CD4-positive, alpha-beta T cell treated with Interleukin-21 for 1 hour (primary cell): Measurements from ENCODE around the gene DSTN.

ENCODE experiments used
- DNase-seq: peaks from one replicate; pipeline ENCODE4 v3.0.0-alpha.2; 2020

DSTN gene

GRCh38 chr20:17569616-17570346 is at the start of gene DSTN:
DSTN (plus strand) TSS chr20:17570075; CDS start chr20:17570209, 134 bp downstream.
- DNase-seq: peak; percentile 88

DNA sequence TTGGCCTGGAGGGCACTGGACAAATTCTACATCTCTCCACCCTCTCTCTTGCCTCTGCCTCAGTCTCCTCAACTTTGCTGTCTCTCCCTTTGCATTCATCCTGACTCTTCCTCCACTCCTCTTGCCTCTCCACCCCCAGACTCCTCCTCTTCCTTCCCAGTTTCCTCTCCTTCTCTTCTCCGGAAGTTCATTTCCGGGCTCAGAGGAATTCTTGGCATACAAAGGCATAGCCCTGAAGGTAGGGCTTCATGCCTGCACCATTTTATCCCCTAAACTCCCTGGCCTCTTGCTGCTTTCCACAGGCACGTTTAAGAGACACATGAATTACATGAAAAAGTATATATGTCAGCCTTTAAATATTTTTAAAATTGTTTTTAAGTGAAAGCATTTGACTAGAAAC is 49.3 kb upstream of the DSTN start:
- no peak for DNase-seq

- no peak for DNase-seq
Observed at GRCh38 chr20:17522528-17522927, 47.3 kb upstream of the DSTN start.

DNA sequence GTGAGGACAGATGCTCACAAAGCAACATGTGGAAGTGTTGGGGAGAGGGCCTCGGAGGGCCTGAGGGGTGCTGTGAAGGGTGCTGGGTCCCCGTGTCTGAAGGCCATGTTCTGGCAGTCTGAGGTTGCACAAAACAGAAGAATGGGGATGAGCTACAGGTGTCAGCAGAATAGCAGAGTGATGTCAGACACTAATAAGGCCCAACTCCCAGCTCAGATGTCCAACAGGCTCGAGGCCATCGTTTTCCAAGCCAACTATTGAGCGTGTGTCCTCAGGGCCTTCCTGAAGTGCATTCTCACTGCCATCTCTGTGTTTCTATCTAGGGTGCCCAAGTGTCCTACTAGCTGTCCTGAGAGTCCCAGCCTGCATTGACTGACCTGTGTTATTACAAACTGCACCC is 46.5 kb upstream of the DSTN start:
- DNase-seq: no peak

- no peak for DNase-seq
Observed at GRCh38 chr20:17524560-17524959, 45.3 kb upstream of the DSTN start.

- no peak for DNase-seq
Observed at GRCh38 chr20:17525132-17525531, 44.7 kb upstream of the DSTN start.

DNA sequence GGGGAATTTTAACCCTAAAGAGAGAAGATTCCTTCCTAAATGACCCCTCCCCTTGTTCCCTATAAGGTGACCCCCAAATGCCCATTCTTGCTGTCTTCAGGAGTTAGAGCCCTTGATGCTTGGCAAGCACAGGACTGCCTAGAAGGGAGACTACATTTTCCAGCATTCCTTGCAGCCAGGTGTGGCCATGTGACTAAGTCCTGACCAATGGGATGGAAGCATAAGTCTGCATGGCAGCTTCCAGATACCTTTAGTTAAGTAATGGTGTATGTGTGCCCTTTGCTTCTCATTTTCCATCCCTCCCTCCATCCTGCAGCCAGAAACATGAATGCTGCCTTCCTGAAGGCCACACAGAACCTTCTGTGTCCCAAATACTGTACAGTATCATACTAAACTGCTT is 44.2 kb upstream of the DSTN start:
- peak; percentile 49 for DNase-seq

DNA sequence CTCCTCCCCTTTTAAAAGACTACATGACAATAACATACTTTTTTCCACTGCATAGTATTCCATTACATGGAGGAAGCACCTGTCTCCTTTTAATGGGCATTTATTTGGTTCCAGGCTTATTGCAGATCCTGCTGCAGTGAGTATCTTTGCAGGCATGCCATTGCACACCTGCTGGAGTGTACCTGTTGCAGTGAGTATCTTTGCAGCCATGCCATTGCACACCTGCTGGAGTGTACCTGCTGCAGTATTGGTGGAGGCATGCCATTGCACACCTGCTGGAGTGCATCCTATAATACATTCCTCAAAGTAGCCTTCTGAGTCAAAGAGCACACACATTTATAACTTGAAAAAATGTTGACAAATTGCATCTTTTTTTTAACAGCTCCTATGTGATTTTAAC is 40.3 kb upstream of the DSTN start:
- no peak for DNase-seq

DNA sequence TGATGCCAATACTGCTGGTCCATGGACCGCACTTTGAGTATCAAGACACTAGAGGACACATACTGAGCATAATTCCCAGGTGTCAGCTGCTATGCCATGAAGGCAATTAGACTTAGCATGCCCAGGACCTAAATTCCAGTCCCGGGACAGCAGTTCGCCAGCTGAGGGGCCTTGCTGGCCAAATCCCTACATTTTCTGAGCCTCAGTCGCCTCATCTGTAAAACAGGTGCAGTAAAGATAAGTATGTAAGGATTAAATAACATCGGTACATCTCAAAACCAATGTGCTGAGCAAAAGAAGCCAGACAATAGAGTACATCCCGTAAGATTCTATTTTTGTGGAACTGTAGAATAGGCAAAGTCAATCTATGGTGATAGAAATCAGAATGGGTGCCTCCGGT is 39.7 kb upstream of the DSTN start:
- no peak for DNase-seq

DNA sequence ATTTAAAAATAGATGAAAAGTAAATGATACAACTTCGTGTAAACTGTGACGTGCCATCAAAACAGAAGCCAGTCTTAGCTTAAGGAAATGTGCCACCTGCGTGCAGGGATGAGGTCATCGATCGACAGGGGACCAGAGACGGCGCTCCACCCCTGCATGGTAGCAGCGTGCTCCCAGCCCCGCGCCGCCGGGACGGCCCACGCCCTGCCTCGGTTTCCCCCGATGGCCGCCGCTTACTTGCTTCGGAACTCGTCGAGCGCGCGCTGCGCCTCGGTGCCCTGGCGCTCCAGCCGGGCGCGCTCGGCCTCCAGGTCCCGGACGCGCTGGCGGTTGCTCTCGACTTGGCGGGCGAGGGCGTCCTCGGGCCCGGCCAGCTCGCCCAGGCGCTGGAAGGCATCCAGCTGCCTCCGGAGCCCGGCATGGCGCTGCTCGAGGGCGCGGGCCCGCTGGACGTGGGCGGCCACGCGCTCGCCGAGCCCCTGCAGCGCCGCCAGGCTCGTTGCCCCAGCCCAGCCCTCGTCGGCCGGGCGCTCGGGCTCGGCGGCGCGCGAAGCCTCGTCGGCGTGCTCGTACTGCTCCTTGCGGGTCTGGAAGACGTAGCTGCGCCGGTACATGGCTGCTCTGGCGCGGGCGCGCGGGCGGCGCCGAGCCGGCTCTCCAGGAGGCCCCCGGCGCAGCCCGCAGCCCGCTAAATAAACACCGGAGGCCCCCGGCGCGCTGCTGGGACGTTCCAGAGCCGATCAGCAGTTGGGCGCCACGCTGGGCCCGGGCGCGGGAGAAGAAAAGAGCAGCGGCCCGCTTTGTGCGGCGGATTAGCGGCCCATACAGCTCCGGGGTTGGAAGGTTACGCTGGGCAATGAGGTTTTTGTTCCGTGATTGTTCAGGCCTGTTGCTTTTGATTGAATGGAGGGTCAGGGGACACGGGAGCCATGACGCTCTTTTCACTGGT is 38.9 kb upstream of the DSTN start, which contains the start of gene BFSP1:
TSS of gene BFSP1 (minus strand) at position 664 of the 949 bp plus-strand sequence. CDS start at position 614, 50 bp downstream.
- peak; percentile 35 for DNase-seq

- DNase-seq: no peak
Observed at GRCh38 chr20:17531665-17532025, 38.2 kb upstream of the DSTN start.

DNA sequence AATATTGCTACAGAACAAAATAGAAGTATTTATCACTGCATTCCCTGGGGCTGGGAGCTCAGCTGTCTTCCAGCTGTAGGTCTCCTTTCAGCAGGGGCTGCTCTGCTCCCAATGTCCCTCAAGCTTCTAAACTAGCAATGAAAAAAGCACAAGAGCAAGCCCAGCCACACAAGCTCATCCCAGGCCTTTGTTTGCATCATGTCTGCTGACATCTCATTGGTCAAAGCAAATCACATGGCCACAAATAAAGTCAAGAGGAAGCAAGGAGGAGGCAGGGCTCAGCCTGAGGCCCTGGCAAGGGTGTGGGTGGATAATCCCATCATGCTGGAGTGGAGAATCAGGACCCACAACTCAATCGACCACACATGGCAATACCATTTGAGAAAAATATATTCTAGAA is 36.5 kb upstream of the DSTN start:
- peak; percentile 30 for DNase-seq

DNA sequence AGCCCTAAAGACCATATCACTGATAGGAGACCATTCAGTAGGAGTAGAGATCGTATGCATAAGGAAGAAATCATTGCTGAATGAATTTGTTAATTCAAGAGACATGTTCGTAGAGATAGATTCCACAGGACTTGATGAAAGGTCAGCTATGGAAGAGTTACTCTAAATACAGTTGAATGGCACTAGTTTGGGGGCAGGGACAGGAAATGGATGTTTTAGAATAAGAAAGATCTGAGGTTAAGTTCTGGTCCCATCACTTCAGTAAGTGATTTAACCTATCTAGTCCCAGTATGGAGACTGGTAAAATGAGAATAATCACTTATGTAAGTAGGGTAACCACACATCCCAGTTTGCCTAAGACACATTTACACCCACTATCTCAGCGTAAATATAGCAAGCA is 35.8 kb upstream of the DSTN start:
- no peak for DNase-seq

DNA sequence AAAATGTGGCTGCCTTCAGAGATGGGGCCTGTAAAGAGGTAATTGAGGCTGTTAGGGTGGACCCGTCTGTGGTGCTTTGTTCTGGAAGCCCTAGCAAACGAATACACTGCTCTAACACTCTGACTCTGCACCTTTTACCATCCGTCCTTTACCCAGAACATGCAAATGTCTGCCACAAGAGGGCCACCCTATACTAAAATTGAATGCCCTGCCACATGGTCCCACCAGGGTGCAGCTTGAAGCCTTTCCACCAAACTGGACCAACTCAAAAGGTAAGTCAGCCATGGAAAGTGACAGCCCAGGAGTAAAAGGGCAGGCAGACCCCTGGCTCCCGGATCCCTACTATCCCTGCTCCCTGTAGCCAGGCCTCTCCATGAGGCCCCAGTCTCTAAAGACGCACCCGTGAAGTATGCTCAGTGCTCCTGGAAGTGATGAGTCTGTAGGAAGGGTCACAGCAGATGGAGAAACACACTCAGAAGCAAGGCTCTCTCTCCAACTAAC is 32.9 kb upstream of the DSTN start:
- peak; percentile 81 for DNase-seq

GRCh38 chr20:17537959-17538358 is 31.9 kb upstream of the DSTN start:
- DNase-seq: no peak

DNA sequence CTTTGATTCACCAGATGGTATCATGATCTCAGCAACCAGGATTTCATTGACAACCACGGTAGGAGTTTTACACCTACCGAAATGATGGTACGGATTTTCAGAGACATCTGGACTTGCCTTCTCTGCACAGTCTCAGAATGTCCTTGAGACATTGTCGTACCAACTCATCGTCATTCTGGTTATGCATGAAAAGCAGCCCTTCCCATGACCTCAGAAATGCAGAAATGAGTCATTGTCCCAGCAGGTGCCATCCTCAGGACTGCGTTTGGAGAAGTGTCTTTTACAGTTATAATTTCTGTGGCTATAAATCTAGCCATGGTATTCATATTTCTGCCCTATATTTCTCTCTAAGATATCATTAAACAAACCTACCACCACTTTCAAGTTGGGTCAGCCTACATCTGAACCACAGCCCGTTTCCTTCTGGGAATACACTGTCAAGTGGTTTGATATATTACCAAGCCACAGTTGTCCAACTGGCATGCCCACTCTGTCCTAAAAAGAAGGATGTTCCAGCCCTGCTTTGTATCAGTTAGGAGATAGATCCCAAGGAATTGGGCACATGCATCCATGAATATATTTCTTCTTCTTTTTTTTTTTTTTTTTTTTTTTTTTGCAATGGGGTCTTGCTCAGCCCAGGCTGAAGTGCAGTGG is 31.2 kb upstream of the DSTN start:
- DNase-seq: peak; percentile 4

DNA sequence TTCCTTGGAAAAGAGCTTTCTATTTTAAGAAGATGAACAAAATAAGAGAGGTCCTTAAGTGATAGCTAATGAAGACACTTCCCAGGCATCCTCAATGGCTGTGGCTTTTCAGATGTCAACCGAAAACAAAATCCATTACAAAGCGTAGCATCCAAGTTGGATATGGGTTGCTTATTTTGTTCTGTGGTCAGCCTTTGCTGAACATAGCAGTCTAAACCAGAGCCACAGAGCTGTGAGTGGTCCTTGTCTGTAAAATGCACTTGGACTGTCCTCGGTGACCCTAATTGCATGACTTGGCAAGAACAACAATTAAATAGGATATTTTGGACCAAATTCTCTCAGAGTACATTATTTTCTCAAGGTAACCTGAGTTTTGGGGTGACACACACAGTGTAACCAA is 28.3 kb upstream of the DSTN start:
- DNase-seq: no peak

GRCh38 chr20:17541996-17542395 is 27.9 kb upstream of the DSTN start:
- DNase-seq: no peak

DNA sequence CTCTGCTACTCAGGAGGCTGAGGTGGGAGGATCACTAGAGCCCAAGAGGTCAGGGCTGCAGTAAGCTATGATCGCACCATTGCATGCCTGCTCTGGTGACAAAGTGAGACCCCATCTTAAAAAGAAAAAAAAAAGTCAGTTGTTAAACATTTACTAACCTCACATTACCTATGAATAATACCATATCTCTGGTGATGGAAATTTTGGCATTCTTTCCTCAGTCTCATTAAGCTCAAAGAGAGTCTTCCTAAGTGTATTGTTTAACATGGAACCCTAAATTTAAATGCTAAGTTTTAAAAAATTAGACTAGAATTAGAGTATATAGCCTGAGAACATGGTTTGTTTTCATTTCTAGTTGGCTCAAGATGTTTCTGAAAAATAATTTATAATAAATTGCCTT is 27.4 kb upstream of the DSTN start:
- no peak for DNase-seq

- no peak for DNase-seq
Observed at GRCh38 chr20:17542993-17543412, 26.9 kb upstream of the DSTN start.

DNA sequence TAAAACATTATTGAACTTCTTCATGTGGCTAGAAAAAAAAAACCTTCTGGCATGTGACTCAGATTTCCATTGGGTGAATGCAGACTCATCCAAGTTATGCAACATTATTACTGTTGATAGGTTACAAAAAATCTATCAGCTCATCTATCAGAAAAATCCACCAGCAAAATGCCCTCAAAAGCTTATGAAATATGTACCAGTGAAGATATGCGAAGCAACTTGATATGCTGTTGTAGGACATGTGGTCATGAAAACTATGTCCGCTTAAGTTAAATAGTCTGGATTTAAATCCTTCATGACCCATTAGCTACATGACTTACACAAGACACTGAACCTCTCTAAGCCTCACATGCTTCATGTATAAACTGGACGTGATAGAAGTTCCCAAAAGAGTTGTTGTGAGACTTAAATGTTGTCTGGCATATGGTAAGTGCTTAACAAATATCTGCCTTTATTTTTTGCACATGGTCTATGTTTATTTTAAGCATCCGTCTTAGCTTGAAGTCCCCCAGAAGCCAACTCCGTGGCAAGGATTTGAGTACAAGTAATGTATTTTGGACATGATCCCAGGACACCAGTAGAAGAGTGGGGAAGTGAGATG is 26.2 kb upstream of the DSTN start:
- no peak for DNase-seq

- DNase-seq: no peak
Observed at GRCh38 chr20:17545127-17545526, 24.7 kb upstream of the DSTN start.

- DNase-seq: no peak
Observed at GRCh38 chr20:17549131-17549530, 20.7 kb upstream of the DSTN start.
